Measurements from ENCODE around the gene IGSF21. TPM values are rescaled to one million over a fixed set of nuclear protein-coding genes. Genes with fewer than 3 reads are reported as not detected.

Gene IGSF21
- total and polyA plus RNA-seq, 5 experiments from 2014 or later, result not detected

- no peaks in the 10 kb centered on the region for H3K36me3 Mint-ChIP-seq
- peaks cover 0 to 31% (median 0%) of the 10 kb centered on the region in 9 donors for H3K9me3 Mint-ChIP-seq
- H3K4me1 Mint-ChIP-seq, result no peaks in the 10 kb centered on the region
- H3K27me3 Mint-ChIP-seq, result peaks cover 10 to 63% (median 25%) of the 10 kb centered on the region in 5 donors
- POLR2A ChIA-PET, result no interaction called here
- H3K4me3 Mint-ChIP-seq, result no peak overlapping the region
- no peak for ATAC-seq
- DNase-seq, result no peak
- H3K27ac Mint-ChIP-seq, result no peak overlapping the region
Measured at GRCh38 chr1:18257778-18258177, 150.2 kb downstream of the IGSF21 start.

GRCh38 chr1:18261891-18262290, 154.3 kb downstream of the IGSF21 start:
- POLR2A ChIA-PET, result no interaction called here
- peaks cover 0 to 15% (median 0%) of the 10 kb centered on the region in 9 donors for H3K9me3 Mint-ChIP-seq
- peaks cover 8 to 52% (median 14%) of the 10 kb centered on the region in 5 donors for H3K27me3 Mint-ChIP-seq
- ATAC-seq (no peak), DNase-seq (no peak)
- no peak overlapping the region for H3K4me3 Mint-ChIP-seq
- no peak overlapping the region for H3K27ac Mint-ChIP-seq
- no peaks in the 10 kb centered on the region for H3K4me1 Mint-ChIP-seq
- H3K36me3 Mint-ChIP-seq, result no peaks in the 10 kb centered on the region

DNA sequence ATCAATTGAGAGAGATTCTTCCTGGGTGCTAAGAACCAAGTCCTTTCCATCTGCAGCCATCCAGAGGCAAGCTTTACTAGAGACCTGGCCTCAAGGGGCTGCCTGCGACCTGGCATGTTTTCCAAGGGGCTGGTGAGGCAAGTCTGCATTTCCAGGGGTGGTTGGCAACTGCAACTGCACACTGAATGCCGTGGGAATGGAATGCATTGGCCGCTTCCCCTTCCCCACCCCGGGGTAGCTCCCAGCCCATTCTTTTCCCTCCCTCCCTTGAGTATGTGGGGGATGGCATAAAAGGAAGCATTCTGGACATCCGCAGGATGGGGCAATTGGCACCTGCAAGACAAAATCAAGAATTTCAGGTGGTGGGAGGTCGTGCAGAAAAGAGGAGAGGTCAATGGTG, 155.1 kb downstream of the IGSF21 start:
- H3K27me3 Mint-ChIP-seq, result peaks cover 5 to 47% (median 10%) of the 10 kb centered on the region in 5 donors

GRCh38 chr1:18263547-18264120, 156.0 kb downstream of the IGSF21 start:
- POLR2A ChIA-PET, result no interaction called here

More for the DNA sequence above, 155.1 kb downstream of the IGSF21 start:
- H3K36me3 Mint-ChIP-seq, result no peaks in the 10 kb centered on the region
- H3K4me1 Mint-ChIP-seq, result no peaks in the 10 kb centered on the region
- peaks cover 0 to 10% (median 0%) of the 10 kb centered on the region in 9 donors for H3K9me3 Mint-ChIP-seq
- H3K27ac Mint-ChIP-seq, result no peak overlapping the region
- ATAC-seq (no peak), DNase-seq (no peak)
- POLR2A ChIA-PET, result no interaction called here
- no peak overlapping the region for H3K4me3 Mint-ChIP-seq

DNA sequence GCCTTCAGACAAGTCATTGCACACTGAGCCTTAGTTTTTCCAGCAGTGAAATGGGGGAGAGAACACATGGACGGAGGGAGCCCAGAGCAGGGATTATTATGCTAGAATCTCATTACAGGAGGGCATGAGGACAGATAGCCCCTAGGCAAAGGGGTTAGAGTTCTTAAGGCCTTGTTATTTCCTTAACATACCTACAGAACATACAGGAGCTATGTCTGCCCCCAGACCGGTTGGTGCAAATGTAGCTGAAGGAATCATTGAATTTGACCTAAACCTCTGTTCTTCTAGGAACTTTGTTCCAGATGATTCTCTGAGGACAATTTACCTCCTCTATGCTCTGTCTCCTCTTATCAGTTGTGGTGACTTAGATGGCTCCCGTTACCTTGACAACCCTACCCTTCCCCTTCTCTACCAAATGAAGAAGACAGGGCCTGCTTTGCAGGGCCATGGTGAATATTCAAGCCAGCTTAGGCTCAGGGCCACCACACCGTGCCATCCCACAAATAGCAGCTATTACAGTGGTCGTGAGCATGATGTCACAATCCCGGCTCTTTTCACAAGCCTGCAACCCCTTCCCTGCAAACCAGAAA, 156.9 kb downstream of the IGSF21 start:
- DNase-seq (no peak), ATAC-seq (no peak)
- POLR2A ChIA-PET, result no interaction called here
- Mint-ChIP-seq H3K36me3 (no peaks in the 10 kb centered on the region), H3K4me1 (no peaks in the 10 kb centered on the region), H3K9me3 (peaks cover 0 to 5% (median 0%) of the 10 kb centered on the region in 9 donors), H3K4me3 (no peak overlapping the region), H3K27ac (no peak overlapping the region), H3K27me3 (peaks cover 1 to 40% (median 12%) of the 10 kb centered on the region in 5 donors)

More at GRCh38 chr1:18263547-18264120, 156.0 kb downstream of the IGSF21 start:
- Mint-ChIP-seq H3K27me3 (peaks cover 5 to 47% (median 12%) of the 10 kb centered on the region in 5 donors), H3K4me3 (no peak overlapping the region), H3K27ac (no peak overlapping the region), H3K9me3 (peaks cover 0 to 10% (median 0%) of the 10 kb centered on the region in 9 donors), H3K36me3 (no peaks in the 10 kb centered on the region), H3K4me1 (no peaks in the 10 kb centered on the region)
- no peak for ATAC-seq
- DNase-seq, result no peak

GRCh38 chr1:18265641-18266040, 158.0 kb downstream of the IGSF21 start:
- Mint-ChIP-seq H3K9me3 (no peaks in the 10 kb centered on the region), H3K27me3 (peaks cover 1 to 30% (median 6%) of the 10 kb centered on the region in 5 donors), H3K27ac (no peak overlapping the region), H3K4me3 (no peak overlapping the region), H3K36me3 (no peaks in the 10 kb centered on the region), H3K4me1 (no peaks in the 10 kb centered on the region)
- DNase-seq (no peak), ATAC-seq (no peak)
- POLR2A ChIA-PET, result no interaction called here

DNA sequence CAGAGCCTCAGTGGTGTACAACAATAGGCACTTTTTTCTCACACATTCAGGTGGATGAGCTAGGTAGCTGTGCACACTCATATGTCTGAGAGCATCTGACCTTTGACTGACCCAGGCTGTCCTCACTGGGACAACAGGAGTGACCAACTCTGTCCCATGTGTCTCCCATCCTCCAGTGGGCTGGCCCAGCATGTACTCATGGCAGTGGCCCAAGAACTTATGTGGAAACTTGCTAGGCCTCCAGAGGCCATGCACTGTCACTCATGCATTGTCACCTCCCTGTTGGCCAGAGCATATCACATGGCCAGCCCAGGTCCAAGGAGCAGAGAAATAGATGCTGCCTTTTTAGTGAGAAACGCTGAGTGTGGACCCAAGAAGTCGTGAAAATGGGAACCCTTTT, 158.8 kb downstream of the IGSF21 start:
- Mint-ChIP-seq H3K27me3 (peaks cover 1 to 26% (median 6%) of the 10 kb centered on the region in 5 donors), H3K36me3 (no peaks in the 10 kb centered on the region), H3K4me1 (no peaks in the 10 kb centered on the region), H3K9me3 (no peaks in the 10 kb centered on the region), H3K4me3 (no peak overlapping the region), H3K27ac (no peak overlapping the region)
- DNase-seq (no peak), ATAC-seq (no peak)
- POLR2A ChIA-PET, result no interaction called here

- ATAC-seq, result no peak
- POLR2A ChIA-PET, result no interaction called here
- Mint-ChIP-seq H3K9me3 (peaks cover 0 to 1% (median 0%) of the 10 kb centered on the region in 9 donors), H3K4me3 (no peak overlapping the region), H3K27ac (no peak overlapping the region), H3K27me3 (peaks cover 2 to 39% (median 9%) of the 10 kb centered on the region in 5 donors), H3K4me1 (peaks cover 0 to 2% (median 0%) of the 10 kb centered on the region in 4 donors), H3K36me3 (no peaks in the 10 kb centered on the region)
- no peak for DNase-seq
Measured at GRCh38 chr1:18271336-18271735, 163.7 kb downstream of the IGSF21 start.

- peak overlapping the region in 1 of 10 donors; percentile 66 for H3K27ac Mint-ChIP-seq
- no peaks in the 10 kb centered on the region for H3K36me3 Mint-ChIP-seq
- POLR2A ChIA-PET, result no interaction called here
- peaks cover 0 to 2% (median 0%) of the 10 kb centered on the region in 9 donors for H3K9me3 Mint-ChIP-seq
- H3K27me3 Mint-ChIP-seq, result peaks cover 11 to 73% (median 28%) of the 10 kb centered on the region in 5 donors
- H3K4me3 Mint-ChIP-seq, result no peak overlapping the region
- peaks cover 0 to 4% (median 0%) of the 10 kb centered on the region in 4 donors for H3K4me1 Mint-ChIP-seq
- DNase-seq, result no peak
- ATAC-seq, result no peak
Measured at GRCh38 chr1:18278946-18279345, 171.3 kb downstream of the IGSF21 start.

- Mint-ChIP-seq H3K9me3 (peaks cover 0 to 2% (median 0%) of the 10 kb centered on the region in 9 donors), H3K4me1 (peaks cover 0 to 2% (median 0%) of the 10 kb centered on the region in 4 donors), H3K27ac (peak overlapping the region in 1 of 10 donors; percentile 66), H3K27me3 (peaks cover 10 to 73% (median 33%) of the 10 kb centered on the region in 5 donors), H3K36me3 (no peaks in the 10 kb centered on the region), H3K4me3 (no peak overlapping the region)
- ATAC-seq (no peak), DNase-seq (no peak)
- POLR2A ChIA-PET, result no interaction called here
Measured at GRCh38 chr1:18279351-18280074, 171.9 kb downstream of the IGSF21 start.

GRCh38 chr1:18280956-18281355, 173.4 kb downstream of the IGSF21 start:
- peaks cover 0 to 2% (median 0%) of the 10 kb centered on the region in 9 donors for H3K9me3 Mint-ChIP-seq
- peaks cover 0 to 2% (median 0%) of the 10 kb centered on the region in 4 donors for H3K4me1 Mint-ChIP-seq
- H3K27me3 Mint-ChIP-seq, result peaks cover 13 to 79% (median 28%) of the 10 kb centered on the region in 5 donors
- H3K4me3 Mint-ChIP-seq, result no peak overlapping the region
- DNase-seq, result no peak
- POLR2A ChIA-PET, result no interaction called here
- H3K36me3 Mint-ChIP-seq, result no peaks in the 10 kb centered on the region
- ATAC-seq, result no peak
- no peak overlapping the region for H3K27ac Mint-ChIP-seq

DNA sequence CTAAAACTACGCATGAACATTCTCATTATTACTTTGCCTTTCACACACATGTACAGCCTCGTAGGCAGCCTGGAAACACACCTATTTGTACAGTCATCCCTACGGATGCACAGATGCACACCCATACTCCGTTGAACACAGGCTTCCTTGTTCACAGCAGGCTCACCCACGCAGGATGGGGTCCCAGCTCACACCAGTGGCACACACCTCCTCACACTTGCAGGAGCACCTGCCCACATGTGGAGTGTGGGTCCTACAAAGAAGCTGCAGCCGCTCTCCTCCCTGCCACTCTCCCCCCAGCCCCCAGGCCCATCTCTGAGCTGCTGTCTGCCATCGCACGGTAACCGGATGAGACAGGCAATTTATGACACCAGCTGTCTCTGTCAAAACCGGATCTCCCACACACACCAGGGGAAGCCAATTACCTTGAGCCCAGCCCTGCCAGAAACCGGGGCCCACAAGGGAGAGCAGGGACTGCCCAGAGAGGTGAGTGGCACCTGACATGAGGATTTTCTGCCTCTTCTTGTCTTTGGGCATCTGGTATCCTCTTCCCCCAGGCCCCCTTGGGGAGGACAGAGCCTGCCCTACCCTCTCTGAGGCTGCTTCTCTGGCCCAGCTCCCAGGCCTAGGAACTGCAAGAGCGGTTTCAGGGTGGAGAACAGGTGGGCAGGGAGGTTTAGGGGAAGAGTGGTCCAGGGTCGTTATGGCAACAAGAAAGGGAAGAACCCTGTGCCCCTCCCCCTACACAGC, 175.4 kb downstream of the IGSF21 start:
- POLR2A ChIA-PET, result no interaction called here
- H3K4me3 Mint-ChIP-seq, result no peak overlapping the region

More for the DNA sequence above, 175.4 kb downstream of the IGSF21 start:
- ATAC-seq (no peak), DNase-seq (no peak)
- peaks cover 0 to 2% (median 0%) of the 10 kb centered on the region in 4 donors for H3K4me1 Mint-ChIP-seq
- H3K36me3 Mint-ChIP-seq, result no peaks in the 10 kb centered on the region
- H3K9me3 Mint-ChIP-seq, result no peaks in the 10 kb centered on the region
- H3K27me3 Mint-ChIP-seq, result peaks cover 15 to 64% (median 24%) of the 10 kb centered on the region in 5 donors
- H3K27ac Mint-ChIP-seq, result no peak overlapping the region
